Stomach (tissue), 9 donors: ENCODE data around the gene COG8. TPM values are rescaled to one million over a fixed set of nuclear protein-coding genes. Genes with fewer than 3 reads are reported as not detected.

Experiments
- DNase-seq, 2 donors: peaks; one replicate each; pipeline versions ENCODE4 v3.0.0 to v3.0.0-alpha.2; 2013 to 2019
- H3K27ac ChIP-seq, 5 donors: fragments of 200-600 bp in 4 of 5; sonication (generic) in 4 of 5; one replicate each; pipeline ENCODE4 v1.5.1; 2013 to 2019; ENCODE audit warnings: mild to moderate bottlenecking in 1 of 5, moderate library complexity in 1 of 5
- H3K27me3 ChIP-seq, 3 donors: fragments of 200-600 bp; sonication (generic); one replicate each; pipeline ENCODE4 v1.5.1; 2017 to 2019; ENCODE audit warnings: mixed run types in 1 of 3
- H3K36me3 ChIP-seq, 4 donors: fragments of 200-600 bp; sonication (generic); 1 replicate in 3 of 4; 2 replicates in 1 of 4; pipeline ENCODE4 v1.5.1; 2016 to 2019
- H3K4me1 ChIP-seq, 4 donors: fragments of 200-600 bp; sonication (generic); one replicate each; pipeline ENCODE4 v1.5.1; 2016 to 2019
- H3K4me3 ChIP-seq, 4 donors: fragments of 200-600 bp; sonication (generic) in 3 of 4; one replicate each; pipeline ENCODE4 v1.5.1; 2016 to 2019; ENCODE audit warnings: mild to moderate bottlenecking in 1 of 4
- H3K9me3 ChIP-seq, 4 donors: fragments of 200-600 bp; sonication (generic); one replicate each; pipeline ENCODE4 v1.5.1; 2016 to 2019
- CTCF ChIP-seq, 7 experiments: fragments of 450-650 bp in 4 of 7; fragments of 200-600 bp in 3 of 7; sonication (generic) in 3 of 7; IDR thresholded peaks; one replicate each; pipeline ENCODE4 v1.5.1; 2016 to 2019; ENCODE audit warnings: antibody characterized with exemption in 7 of 7, control low read depth in 2 of 7, mild to moderate bottlenecking in 1 of 7
- EP300 ChIP-seq: sonication (generic); formaldehyde crosslinking; IDR thresholded peaks from one replicate; pipeline ENCODE4 v1.6.1; 2017; ENCODE audit warnings: antibody characterized with exemption
- POLR2A ChIP-seq, 4 donors: fragments of 450-650 bp; IDR thresholded peaks; one replicate each; pipeline ENCODE4 v1.6.1; 2016; ENCODE audit warnings: antibody characterized with exemption in 4 of 4, control low read depth in 2 of 4, mild to moderate bottlenecking in 1 of 4, moderate library complexity in 1 of 4
- POLR2AphosphoS5 ChIP-seq, 3 donors: sonication (generic); formaldehyde crosslinking; IDR thresholded peaks; one replicate each; pipeline ENCODE4 v1.6.1; 2016; ENCODE audit warnings: antibody characterized with exemption in 3 of 3
- WGBS, 5 donors: extraction: QIAGEN DNeasy Blood & Tissue Kit in 3 of 5; methylation state at CpG; one replicate each; pipeline versions ENCODE4 v1.1.5 to v1.1.7; 2013 to 2018; 5-methylcytosine and 5-hydroxymethylcytosine counted together
- intact Hi-C: fragments of 100-400 bp; cut with DNase I; formaldehyde crosslinking; loops from one replicate; pipeline ENCODE4 v1.15.1; 2023; ENCODE audit warnings: low total_unique reads
- polyA plus RNA-seq, 3 donors: library from polyadenylated mRNA; stranded (reverse); fragments of 200-250 nt; gene quantifications; one replicate each; pipeline ENCODE4 v1.2.3, GENCODE V29; 2013
- total RNA-seq, 5 donors: library from RNA; depleted of rRNA; stranded (reverse); fragments of >200 nt; gene quantifications; one replicate each; pipeline versions ENCODE4 v1.1.0 to v1.2.3, GENCODE V29; 2014 to 2016
- donor health status: healthy with polysubstance abuse.
- donor health status: Bipolar disorder and iron deficiency.
- donor health status: healthy.

COG8 gene
- total and polyA plus RNA-seq, 8 donors, result 11.1 to 167 (median 22.3) TPM

GRCh38 chr16:69318177-69318910 is 21.0 kb downstream of the COG8 start:
- Histone ChIP-seq H3K4me1 (peaks cover 20 to 34% (median 25%) of the 10 kb centered on the region in 4 donors), H3K36me3 (peaks cover 82 to 98% (median 95%) of the 10 kb centered on the region in 4 donors), H3K9me3 (no peaks in the 10 kb centered on the region), H3K27ac (no peak overlapping the region), H3K4me3 (no peak overlapping the region), H3K27me3 (no peaks in the 10 kb centered on the region)
- no peak for DNase-seq
- WGBS, 5 donors, result 91 to 97% (median 94%) methylated on average over 28 to 30 of the region's 30 CpGs
- TF ChIP-seq POLR2AphosphoS5 (IDR thresholded peaks at IDR 0.05) (no peak), POLR2A (IDR thresholded peaks at IDR 0.05) (no peak), EP300 (no peak), CTCF (IDR thresholded peaks at IDR 0.05) (no peak)
- intact Hi-C loops, result no loop called here

GRCh38 chr16:69316595-69317034 is 22.7 kb downstream of the COG8 start:
- Histone ChIP-seq H3K27ac (no peak overlapping the region), H3K36me3 (peaks cover 65 to 81% (median 77%) of the 10 kb centered on the region in 4 donors), H3K9me3 (no peaks in the 10 kb centered on the region), H3K4me1 (peaks cover 30 to 49% (median 42%) of the 10 kb centered on the region in 4 donors), H3K27me3 (no peaks in the 10 kb centered on the region), H3K4me3 (no peak overlapping the region)
- peak in 1 of 2 donors; percentile 52 for DNase-seq
- intact Hi-C loops, result no loop called here
- WGBS, 5 donors, result 84 to 90% (median 86%) methylated on average over 12 to 17 of the region's 17 CpGs
- no peak for TF ChIP-seq POLR2A (IDR thresholded peaks at IDR 0.05)
- TF ChIP-seq POLR2AphosphoS5 (IDR thresholded peaks at IDR 0.05), result no peak
- no peak for TF ChIP-seq EP300
- no peak for TF ChIP-seq CTCF (IDR thresholded peaks at IDR 0.05)

DNA sequence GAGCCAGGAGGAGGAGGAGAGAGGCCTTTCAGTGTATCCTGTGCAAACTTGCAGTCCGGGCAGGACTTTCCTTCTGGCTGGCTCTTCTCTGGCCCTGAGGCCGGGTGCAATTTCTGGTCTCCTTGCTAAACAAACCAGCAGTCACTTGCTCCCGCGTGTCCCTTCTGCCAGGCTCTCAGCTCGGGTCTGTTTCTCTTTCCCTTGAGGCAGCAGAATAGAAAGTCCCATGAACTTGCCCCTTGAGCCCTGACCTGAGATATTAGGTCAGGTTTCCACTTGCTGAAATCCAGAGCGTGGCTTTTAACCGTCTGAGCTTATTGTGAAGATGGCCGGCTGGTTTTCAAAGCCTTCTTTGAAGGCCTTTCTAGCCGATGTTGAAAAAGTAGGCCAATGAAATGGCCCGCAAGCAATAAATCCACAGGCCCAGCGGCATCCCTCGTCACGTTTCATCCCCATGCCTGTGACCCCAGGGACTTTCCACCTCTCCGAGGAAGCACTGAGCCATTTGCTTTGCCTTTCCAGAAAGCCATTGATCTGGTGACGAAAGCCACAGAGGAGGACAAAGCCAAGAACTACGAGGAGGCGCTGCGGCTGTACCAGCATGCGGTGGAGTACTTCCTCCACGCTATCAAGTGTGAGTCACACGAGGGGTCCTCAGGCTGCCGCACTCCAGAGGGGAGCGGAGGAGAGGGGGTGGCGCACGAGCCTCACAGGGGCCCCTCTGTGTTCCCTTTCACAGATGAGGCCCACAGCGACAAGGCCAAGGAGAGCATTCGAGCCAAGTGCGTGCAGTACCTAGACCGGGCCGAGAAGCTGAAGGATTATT is 23.7 kb downstream of the COG8 start:
- TF ChIP-seq POLR2A (IDR thresholded peaks at IDR 0.05), result no peak
- TF ChIP-seq CTCF (IDR thresholded peaks at IDR 0.05), result no peak
- no peak for TF ChIP-seq POLR2AphosphoS5 (IDR thresholded peaks at IDR 0.05)
- TF ChIP-seq EP300, result no peak
- Histone ChIP-seq H3K36me3 (peaks cover 56 to 72% (median 68%) of the 10 kb centered on the region in 4 donors), H3K9me3 (no peaks in the 10 kb centered on the region), H3K4me3 (no peak overlapping the region), H3K27ac (peak overlapping the region in 2 of 5 donors; percentile 26 to 46), H3K4me1 (peaks cover 30 to 50% (median 42%) of the 10 kb centered on the region in 4 donors), H3K27me3 (no peaks in the 10 kb centered on the region)
- WGBS, 5 donors, result 74 to 81% (median 75%) methylated on average over 30 of the region's 30 CpGs
- no peak for DNase-seq
- intact Hi-C loops, result no loop called here

DNA sequence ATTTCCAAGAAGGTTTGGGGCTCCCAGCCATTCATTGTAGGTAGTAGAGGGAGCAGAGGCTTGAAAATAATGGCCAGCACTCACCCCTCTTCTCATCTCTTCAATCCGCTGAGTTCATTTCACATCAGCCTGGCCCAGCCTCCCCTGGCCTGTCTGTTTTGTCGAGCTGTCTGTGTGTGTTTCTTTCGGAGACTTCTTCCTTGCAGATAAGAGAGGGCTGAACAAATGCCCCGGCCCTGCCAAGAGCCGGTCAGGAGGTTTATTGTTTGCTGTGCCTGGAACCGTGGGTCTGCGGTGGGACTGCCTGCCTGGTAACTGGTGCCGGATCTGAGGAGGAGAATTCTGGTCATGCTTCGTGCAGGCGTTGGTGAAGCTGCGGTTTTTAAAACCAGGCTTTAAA is 24.8 kb downstream of the COG8 start:
- peaks cover 44 to 60% (median 57%) of the 10 kb centered on the region in 4 donors for H3K36me3 ChIP-seq
- H3K4me1 ChIP-seq, result peaks cover 30 to 55% (median 45%) of the 10 kb centered on the region in 4 donors
- H3K4me3 ChIP-seq, result no peak overlapping the region
- H3K27me3 ChIP-seq, result no peaks in the 10 kb centered on the region
- WGBS, 5 donors, result 29 to 71% (median 47%) methylated on average over 10 to 11 of the region's 11 CpGs
- TF ChIP-seq CTCF (IDR thresholded peaks at IDR 0.05) (no peak), POLR2A (IDR thresholded peaks at IDR 0.05) (no peak), POLR2AphosphoS5 (IDR thresholded peaks at IDR 0.05) (no peak), EP300 (no peak)
- H3K27ac ChIP-seq, result peak overlapping the region in 3 of 5 donors; percentile 13 to 46 (median 37)
- H3K9me3 ChIP-seq, result no peaks in the 10 kb centered on the region
- peak in 1 of 2 donors; percentile 71 for DNase-seq
- intact Hi-C loops, result no loop called here
